CD4-positive, alpha-beta T cell treated with Interleukin-1 beta for 1 hour (primary cell): ENCODE data around the gene SSH2.
A peak's percentile ranks its signal among the peaks of the same experiment; 100 is the strongest.

ENCODE experiments used
- DNase-seq, 2 donors: peaks; one replicate each; pipeline ENCODE4 v3.0.0-alpha.2; 2020 to 2022

Gene SSH2

GRCh38 chr17:29776026-29776425 lies 154.0 kb downstream of the SSH2 start:
- DNase-seq, result no peak

- no peak for DNase-seq
These were observed 157.0 kb downstream of the SSH2 start for GRCh38 chr17:29772981-29773380.

GRCh38 chr17:29771546-29771945 lies 158.5 kb downstream of the SSH2 start:
- no peak for DNase-seq

GRCh38 chr17:29769225-29769624 lies 160.8 kb downstream of the SSH2 start:
- DNase-seq, result no peak

- no peak for DNase-seq
These were observed 163.2 kb downstream of the SSH2 start for GRCh38 chr17:29766796-29767327.

- DNase-seq, result no peak
These were observed 165.3 kb downstream of the SSH2 start for GRCh38 chr17:29764748-29765147.

GRCh38 chr17:29764217-29764616 lies 165.8 kb downstream of the SSH2 start:
- DNase-seq, result no peak

- no peak for DNase-seq
These were observed 166.8 kb downstream of the SSH2 start for GRCh38 chr17:29763273-29763672.

GRCh38 chr17:29761040-29761761 lies 168.8 kb downstream of the SSH2 start:
- DNase-seq, result peak; percentile 91 to 94

GRCh38 chr17:29760279-29761039 lies 169.6 kb downstream of the SSH2 start:
- peak; percentile 58 to 69 for DNase-seq

- DNase-seq, result no peak
These were observed 171.8 kb downstream of the SSH2 start for GRCh38 chr17:29758255-29758654.

- DNase-seq, result peak; percentile 7 to 18
These were observed 172.2 kb downstream of the SSH2 start for GRCh38 chr17:29757788-29758187.

GRCh38 chr17:29753845-29754439 lies 176.1 kb downstream of the SSH2 start:
- no peak for DNase-seq

GRCh38 chr17:29749045-29749825 lies 180.8 kb downstream of the SSH2 start:
- DNase-seq, result no peak

- no peak for DNase-seq
These were observed 181.6 kb downstream of the SSH2 start for GRCh38 chr17:29748400-29748799.

- DNase-seq, result no peak
These were observed 182.4 kb downstream of the SSH2 start for GRCh38 chr17:29747660-29748059.

GRCh38 chr17:29746669-29747068 lies 183.4 kb downstream of the SSH2 start:
- DNase-seq, result no peak

GRCh38 chr17:29744121-29744520 lies 185.9 kb downstream of the SSH2 start:
- DNase-seq, result no peak

GRCh38 chr17:29742210-29742513 lies 187.9 kb downstream of the SSH2 start:
- no peak for DNase-seq

GRCh38 chr17:29740017-29740416 lies 190.0 kb downstream of the SSH2 start:
- DNase-seq, result no peak

- DNase-seq, result no peak
These were observed 195.4 kb downstream of the SSH2 start for GRCh38 chr17:29734640-29735039.

GRCh38 chr17:29733166-29733565 lies 196.9 kb downstream of the SSH2 start:
- no peak for DNase-seq

- no peak for DNase-seq
These were observed 197.4 kb downstream of the SSH2 start for GRCh38 chr17:29732613-29733012.
